Stimulated activated CD4-positive, alpha-beta T cell treated with anti-CD3 and anti-CD28 coated beads, Interleukin-4, amount 100 ng/mL, for 4 hours (primary cell): ENCODE measurements around the gene CACNA2D4.

Experiments used
- DNase-seq, 2 experiments: peaks; one replicate each; pipeline ENCODE4 v3.0.0-alpha.2; 2020

Gene CACNA2D4

DNA sequence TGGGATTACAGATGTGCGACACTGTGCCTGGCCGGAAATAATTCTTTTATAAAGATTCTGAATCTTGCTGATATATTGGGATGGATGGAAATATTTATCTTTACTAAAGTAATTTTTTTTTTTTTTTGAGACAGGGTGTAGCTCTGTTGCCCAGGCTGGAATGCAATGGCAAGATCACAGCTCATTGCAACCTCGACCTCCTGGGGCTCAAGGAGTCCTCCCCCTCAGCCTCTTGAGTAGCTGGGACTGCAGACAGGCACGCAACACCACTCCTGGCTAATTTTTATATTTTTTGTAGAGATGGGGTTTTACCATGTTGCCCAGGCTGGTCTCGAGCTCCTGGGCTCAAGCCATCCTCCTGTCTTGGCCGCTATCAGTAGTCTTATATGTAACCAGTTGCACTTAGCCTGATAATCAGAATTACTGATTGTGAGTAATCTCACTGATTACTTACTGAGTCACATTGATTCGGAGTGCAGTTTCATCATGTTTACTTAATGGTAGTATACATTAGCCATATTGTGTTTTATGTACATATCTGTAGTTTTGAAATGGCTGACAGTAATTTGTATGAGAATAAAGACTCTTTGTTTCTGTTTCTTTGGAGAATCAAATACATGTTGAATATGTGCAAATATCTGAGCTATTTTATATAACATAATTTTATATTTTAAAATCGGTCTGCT lies 148.5 kb downstream of the CACNA2D4 start:
- no peak for DNase-seq

DNA sequence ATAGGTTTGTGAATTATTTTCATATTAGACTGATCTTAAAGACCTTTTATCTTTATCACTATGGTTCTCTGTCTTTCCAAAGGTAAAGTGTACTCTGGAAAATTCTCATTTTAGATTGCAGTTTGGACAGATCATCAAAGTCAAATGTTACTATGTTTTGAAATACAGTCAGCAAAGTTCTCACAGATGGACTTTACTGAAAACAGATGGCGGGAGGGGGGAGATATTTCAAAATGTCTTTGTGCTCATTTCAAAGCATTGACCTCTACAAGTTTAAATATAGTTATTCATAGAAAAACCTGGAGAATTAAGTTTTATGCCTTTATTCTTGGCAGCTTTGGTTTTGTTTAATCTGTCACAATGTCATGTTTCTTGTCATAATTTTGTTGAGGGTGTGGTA lies 149.8 kb downstream of the CACNA2D4 start:
- no peak for DNase-seq

DNA sequence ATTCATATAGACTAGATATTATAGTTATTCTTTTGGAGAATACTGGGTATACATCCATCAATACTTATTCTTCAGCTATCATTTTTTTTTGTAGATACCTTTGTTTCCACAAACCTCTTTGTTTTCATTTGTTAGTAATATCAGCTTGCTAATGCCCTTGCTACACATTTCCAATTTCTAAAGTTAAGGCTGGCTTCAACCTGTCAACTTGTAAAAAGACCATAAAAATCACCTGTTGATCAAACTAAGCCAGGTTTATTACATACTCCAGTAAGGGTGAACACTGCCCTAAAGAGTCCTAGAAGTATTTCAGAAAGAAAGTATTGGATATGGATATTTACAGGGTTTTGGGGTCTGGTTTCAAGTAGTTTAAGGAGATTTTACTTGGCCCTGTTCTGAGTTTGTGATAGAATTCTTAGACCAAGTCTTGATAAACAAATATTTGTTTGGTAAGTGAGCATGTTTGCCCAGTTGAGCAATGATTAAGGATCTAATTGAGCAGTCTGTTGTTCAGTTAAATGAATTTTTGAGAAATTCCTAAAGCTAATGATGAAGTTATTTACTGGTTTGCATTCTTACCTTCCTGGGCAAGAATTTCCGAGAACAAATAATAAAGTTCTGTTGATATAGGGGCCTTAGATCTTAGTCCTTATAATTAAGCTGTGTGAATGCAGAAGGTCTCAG lies 150.9 kb downstream of the CACNA2D4 start:
- no peak for DNase-seq

DNA sequence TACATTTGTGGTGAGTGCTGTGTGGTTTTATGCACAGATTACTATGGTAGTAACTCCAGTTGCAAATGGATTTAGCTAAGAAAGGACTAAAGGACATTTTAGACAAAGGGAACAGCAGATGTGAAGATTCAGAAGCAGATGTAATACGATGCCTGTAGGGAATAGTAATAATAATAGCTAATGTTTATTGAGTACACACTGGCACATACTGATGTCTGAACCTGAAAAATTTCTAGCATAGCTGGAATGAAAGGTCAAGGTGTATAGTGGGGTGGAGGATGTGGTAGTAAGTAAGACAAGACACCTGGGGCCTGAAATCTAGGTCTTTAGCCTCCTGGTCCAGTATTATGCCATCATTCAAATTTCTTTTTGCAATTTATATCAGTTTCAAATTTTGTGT lies 152.3 kb downstream of the CACNA2D4 start:
- no peak for DNase-seq

DNA sequence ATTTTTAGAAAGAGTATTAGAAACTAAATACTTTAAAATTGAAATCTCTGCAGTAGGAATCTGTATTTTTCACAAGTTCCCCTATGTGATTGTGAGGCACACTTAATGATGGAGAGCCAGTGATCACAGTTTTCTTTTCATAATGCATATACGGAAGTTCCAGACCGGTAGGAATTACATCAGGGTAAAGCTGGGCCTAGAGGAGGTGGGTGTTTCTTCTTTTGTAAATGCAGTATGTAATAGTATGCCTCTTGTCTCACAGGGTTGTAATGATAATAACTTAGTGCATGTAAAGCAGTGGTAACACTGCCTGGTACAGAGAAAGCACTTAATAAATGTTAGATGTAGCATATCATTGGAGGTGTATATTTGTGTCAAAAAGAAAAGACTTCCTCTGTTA lies 155.3 kb downstream of the CACNA2D4 start:
- DNase-seq: no peak

DNA sequence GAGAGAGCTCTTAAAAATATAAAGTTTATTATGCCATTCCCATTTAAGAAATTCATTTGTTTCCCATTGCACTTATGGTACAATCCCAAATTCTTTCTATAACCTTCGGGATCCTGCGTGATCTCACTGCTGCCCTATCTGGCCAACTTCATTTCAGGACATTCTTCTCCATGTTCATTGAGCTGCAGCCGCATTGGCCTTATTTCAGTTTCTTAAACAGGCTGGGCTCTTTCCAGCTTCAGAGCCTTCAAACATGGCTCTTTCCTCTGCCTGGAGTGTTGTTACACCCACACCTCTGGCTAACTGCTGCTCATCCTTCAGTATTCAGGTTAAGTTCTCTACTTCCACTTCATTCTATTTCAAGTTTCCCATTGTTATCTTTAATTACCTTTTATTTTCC lies 156.6 kb downstream of the CACNA2D4 start:
- no peak for DNase-seq

DNA sequence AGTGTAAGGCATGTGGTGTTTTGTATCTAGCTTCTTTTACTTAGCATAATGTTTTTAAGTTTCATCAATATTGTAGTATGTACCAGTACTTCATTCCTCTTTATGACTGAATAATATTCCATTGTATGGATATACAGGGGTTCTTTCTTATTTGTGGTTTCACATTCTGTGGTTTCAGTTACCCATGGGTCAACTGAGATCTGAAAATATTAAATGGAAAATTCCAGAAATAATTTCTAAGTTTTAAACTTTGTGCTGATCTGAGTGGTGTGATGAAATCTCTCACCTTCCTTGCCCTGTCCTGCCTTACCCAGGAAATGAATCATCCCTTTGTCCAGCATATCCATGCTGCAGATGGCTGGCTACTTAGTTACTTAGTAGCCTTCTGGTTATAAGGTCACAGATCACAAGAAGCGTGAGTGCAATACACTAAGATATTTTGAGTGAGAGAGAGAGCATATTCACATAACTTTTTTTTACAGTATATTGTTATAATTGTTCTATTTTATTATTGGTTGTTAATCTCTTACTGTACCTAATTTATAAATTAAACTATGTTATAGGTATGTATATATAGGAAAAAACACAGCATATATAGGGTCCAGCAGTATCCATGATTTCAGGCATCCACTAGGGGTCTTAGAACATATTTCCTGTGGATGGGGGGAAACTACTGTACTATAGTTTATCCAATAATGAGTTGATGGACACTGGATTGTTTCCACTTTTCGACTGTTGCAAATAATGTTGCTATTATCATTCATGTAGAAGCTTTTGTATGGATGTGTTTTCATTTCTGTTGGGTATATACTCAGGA lies 157.7 kb downstream of the CACNA2D4 start:
- no peak for DNase-seq

DNA sequence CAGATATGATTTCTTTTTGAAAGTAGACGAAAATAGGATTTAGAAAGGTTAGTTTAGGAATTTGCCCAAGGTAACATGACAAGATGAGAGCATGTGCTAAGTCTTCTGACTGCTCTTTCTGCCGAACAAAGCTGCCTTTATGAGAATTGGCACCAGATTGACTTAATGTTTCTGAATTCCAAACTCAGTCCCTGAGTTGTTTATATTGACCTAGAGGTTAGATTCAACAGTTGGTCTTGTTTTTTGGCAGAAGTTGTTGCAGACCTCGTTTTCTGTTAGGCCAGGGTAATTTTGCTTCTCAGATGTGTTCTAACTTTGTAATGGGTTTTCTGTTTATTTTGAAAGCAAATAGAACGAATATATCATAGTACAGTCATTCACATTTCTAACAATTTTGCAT lies 159.6 kb downstream of the CACNA2D4 start:
- no peak for DNase-seq

DNA sequence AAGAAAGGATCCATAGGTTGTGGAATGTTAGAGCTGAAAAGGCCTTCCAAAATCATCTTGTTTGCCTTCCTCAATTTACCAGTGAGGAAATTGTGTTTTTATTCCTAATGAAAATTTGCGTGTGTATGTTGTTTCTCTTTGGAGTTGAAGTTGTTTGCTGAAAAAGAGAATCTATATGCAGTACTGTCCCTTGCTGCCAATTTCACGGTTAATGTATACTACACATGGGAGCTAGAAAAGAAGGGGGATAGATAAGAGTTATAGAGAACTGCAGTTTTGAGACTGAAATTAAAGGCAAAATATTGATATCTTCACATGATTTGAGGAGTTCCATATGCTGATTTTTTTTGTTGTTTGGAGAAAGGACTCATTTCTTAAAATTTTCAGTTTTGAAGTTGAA lies 160.1 kb downstream of the CACNA2D4 start:
- no peak for DNase-seq

DNA sequence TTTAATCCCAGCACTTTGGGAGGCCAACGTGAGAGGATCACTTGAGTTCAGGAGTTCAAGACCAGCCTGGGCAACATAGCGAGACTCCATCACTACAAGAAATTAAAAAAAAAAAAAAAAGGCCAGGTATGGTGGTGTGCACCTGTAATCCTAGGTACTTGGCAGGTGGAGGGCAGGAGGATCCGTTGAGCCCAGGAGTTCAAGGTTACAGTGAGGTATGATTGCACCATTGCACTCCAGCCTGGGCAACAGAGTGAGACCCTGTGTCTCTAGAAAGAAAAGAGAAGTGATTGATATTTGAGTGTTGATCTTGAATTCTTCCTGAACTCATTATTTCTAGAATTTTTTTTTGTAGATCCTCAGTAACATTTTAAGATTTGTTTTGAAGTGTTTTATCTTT lies 168.2 kb downstream of the CACNA2D4 start:
- no peak for DNase-seq

DNA sequence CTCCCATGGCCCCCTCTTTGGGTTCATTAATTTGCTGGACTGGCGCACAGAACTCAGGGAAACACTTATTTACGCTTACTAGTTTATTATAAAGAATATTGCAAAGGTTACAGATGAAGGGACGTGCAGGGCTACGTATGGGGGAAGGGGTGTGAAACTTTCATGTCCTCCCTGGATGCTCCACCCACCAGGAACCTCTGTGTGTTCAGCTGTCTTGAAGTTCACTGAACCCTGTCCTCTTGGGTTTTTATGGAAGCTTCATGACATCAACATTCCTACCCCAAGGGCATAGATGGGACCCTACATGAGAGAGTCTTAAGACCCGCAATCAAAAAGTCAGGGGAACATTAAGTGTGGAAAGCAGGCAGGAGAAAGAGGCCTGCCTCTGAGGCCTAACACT lies 169.4 kb downstream of the CACNA2D4 start:
- no peak for DNase-seq

DNA sequence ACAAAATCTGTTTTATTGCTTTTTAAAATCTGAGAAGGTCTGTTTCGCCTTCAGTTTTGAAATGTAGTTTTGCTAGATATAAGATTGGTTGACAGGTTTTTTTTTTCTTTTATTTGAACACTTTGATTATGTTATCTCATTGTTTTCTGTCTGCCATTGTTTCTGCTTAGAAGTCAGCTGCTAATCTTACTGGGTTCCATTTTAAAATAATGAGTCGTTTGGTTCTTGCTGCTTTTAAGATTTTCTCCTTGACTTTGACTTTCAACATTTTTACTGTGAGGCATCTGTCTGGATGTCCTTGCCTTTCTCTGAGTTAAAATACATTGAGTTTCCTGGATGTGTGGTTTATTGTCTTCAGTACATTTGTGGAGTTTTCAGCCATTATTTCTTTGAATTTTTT lies 170.8 kb downstream of the CACNA2D4 start:
- no peak for DNase-seq

DNA sequence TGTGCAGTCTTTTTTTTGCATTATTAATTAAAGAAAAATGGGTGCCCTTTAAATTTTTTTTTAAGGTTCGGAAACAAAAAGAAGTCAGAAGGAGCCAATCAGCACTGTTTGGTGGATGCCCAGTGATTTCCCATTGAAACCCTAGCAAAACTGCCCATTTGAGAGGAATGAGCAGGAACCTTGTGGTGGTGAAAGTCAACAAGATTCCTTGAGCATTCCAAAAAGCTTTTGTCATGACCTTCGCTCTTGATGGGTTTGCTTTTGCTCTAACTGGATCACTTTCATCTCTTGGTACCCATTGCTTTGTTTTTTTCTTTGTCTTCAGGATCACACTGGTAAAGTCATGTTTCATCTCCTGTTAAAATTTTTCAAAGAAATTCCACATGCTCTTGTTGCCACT lies 173.5 kb downstream of the CACNA2D4 start:
- no peak for DNase-seq
